ENCODE measurements around the gene MYO7B. TPM values are rescaled to one million over a fixed set of nuclear protein-coding genes. Genes with fewer than 3 reads are reported as not detected.

MYO7B gene
- total and polyA plus RNA-seq, 2 experiments from 2014 or later = 17.6 to 20.1 TPM

- Histone ChIP-seq H3K27me3 (peaks cover 38% of the 10 kb centered on the region), H3K4me1 (ENCODE audit: insufficient read depth) (peaks cover 28% of the 10 kb centered on the region)
Measured at GRCh38 chr2:127678991-127679390, 143.5 kb downstream of the MYO7B start.

GRCh38 chr2:127679680-127680361 lies 144.3 kb downstream of the MYO7B start:
- Histone ChIP-seq H3K36me3 (replicated peaks; ENCODE audit: insufficient read depth, low read depth) (no peaks in the 10 kb centered on the region), H3K79me2 (no peaks in the 10 kb centered on the region), H2AFZ (no peak overlapping the region), H3K9me2 (replicated peaks; ENCODE audit: insufficient read depth) (no peaks in the 10 kb centered on the region), H3K4me2 (no peak overlapping the region), H4K20me1 (ENCODE audit: insufficient read depth, poor library complexity, severe bottlenecking) (no peaks in the 10 kb centered on the region), H3K9me3 (ENCODE audit: low read depth) (no peaks in the 10 kb centered on the region), H3K27ac (no peak overlapping the region), H3K27me3 (peaks cover 29% of the 10 kb centered on the region), H3K4me1 (ENCODE audit: insufficient read depth) (peaks cover 36% of the 10 kb centered on the region), H3K4me3 (no peak overlapping the region)
- TF ChIP-seq EZH2phosphoT487 (IDR thresholded peaks at IDR 0.05; ENCODE audit: low read depth, severe bottlenecking, unreplicated experiment) (no peak), CTCF (IDR thresholded peaks at IDR 0.05; ENCODE audit: poor library complexity) (no peak), EZH2 (IDR thresholded peaks at IDR 0.05; ENCODE audit: borderline replicate concordance) (no peak)
- DNase-seq (ENCODE audit: low spot score) = no peak
- WGBS (ENCODE audit: low lambda C conversion rate, missing lambda C conversion rate) = 90% methylated on average over 15 of the region's 15 CpGs

More at GRCh38 chr2:127678991-127679390, 143.5 kb downstream of the MYO7B start:
- DNase-seq (ENCODE audit: low spot score) = no peak
- TF ChIP-seq EZH2phosphoT487 (IDR thresholded peaks at IDR 0.05; ENCODE audit: low read depth, severe bottlenecking, unreplicated experiment) (no peak), EZH2 (IDR thresholded peaks at IDR 0.05; ENCODE audit: borderline replicate concordance) (no peak), CTCF (IDR thresholded peaks at IDR 0.05; ENCODE audit: poor library complexity) (no peak)
- H3K9me2 ChIP-seq (replicated peaks; ENCODE audit: insufficient read depth) = no peaks in the 10 kb centered on the region
- H3K4me2 ChIP-seq = no peak overlapping the region
- 88% methylated on average over 5 of the region's 6 CpGs for WGBS (ENCODE audit: low lambda C conversion rate, missing lambda C conversion rate)
- no peaks in the 10 kb centered on the region for H3K36me3 ChIP-seq (replicated peaks; ENCODE audit: insufficient read depth, low read depth)
- H4K20me1 ChIP-seq (ENCODE audit: insufficient read depth, poor library complexity, severe bottlenecking) = no peaks in the 10 kb centered on the region
- no peaks in the 10 kb centered on the region for H3K79me2 ChIP-seq
- no peak overlapping the region for H2AFZ ChIP-seq
- H3K4me3 ChIP-seq = no peak overlapping the region
- H3K9me3 ChIP-seq (ENCODE audit: low read depth) = no peaks in the 10 kb centered on the region
- H3K27ac ChIP-seq = no peak overlapping the region

- Histone ChIP-seq H3K4me3 (no peak overlapping the region), H4K20me1 (ENCODE audit: insufficient read depth, poor library complexity, severe bottlenecking) (no peaks in the 10 kb centered on the region), H3K36me3 (replicated peaks; ENCODE audit: insufficient read depth, low read depth) (no peaks in the 10 kb centered on the region), H3K4me2 (peak overlapping the region; percentile 35), H3K9me3 (ENCODE audit: low read depth) (no peaks in the 10 kb centered on the region), H3K4me1 (ENCODE audit: insufficient read depth) (peaks cover 36% of the 10 kb centered on the region), H3K27me3 (peaks cover 24% of the 10 kb centered on the region), H3K9me2 (replicated peaks; ENCODE audit: insufficient read depth) (no peaks in the 10 kb centered on the region), H2AFZ (no peak overlapping the region), H3K79me2 (no peaks in the 10 kb centered on the region), H3K27ac (no peak overlapping the region)
- WGBS (ENCODE audit: low lambda C conversion rate, missing lambda C conversion rate) = 95% methylated on average over 19 of the region's 19 CpGs
- no peak for DNase-seq (ENCODE audit: low spot score)
- no peak for TF ChIP-seq CTCF (IDR thresholded peaks at IDR 0.05; ENCODE audit: poor library complexity)
- no peak for TF ChIP-seq EZH2 (IDR thresholded peaks at IDR 0.05; ENCODE audit: borderline replicate concordance)
- no peak for TF ChIP-seq EZH2phosphoT487 (IDR thresholded peaks at IDR 0.05; ENCODE audit: low read depth, severe bottlenecking, unreplicated experiment)
Measured at GRCh38 chr2:127680706-127681287, 145.3 kb downstream of the MYO7B start.

Measured in hepatocyte (in vitro differentiated cells).